Measurements from ENCODE around the gene SYF2. TPM values are rescaled to one million over a fixed set of nuclear protein-coding genes. Genes with fewer than 3 reads are reported as not detected.
"Not testable (repeated sequence)": the region's sequence is repeated elsewhere in the genome, so short reads cannot be mapped to it uniquely, and the experiment has no call there.

SYF2 gene
- total RNA-seq, 6 experiments from 2014 or later: 11.0 to 21.8 (median 16.8) TPM

DNA sequence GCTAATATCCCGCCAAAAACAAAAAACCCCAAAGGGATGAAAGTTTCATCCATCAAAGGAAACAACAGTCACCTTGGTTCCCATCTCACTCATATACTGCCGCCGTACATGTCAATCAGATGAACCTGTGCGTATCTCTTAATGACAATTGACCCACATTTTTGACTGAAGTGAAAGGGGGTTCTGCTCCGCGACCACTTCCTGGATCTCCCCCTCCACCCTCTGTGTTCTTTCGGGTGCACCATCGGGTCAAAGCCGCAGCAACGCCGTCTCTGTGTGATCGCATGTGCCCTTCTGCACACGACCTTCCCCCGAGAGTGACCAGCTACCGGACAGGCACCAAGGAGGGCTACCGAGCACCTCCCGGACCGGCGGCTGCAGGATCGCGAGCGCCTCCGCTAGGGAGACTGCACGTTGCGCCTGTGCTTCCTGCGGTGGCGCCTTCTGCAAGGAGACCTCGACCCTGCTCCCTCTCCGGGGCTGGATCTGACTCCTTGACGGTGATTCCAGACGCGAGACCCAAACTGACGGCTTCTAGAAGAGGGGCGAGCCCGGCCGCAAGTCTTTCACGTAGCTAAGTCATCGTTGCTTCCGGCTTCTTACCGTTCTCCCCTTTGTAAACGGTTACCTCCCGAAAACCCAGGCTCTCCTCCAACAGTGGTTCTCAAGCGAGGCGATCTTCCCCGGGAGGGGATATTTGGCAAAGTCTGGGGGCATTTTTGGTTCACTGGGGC lies 34.4 kb upstream of the SYF2 start:
- DNase-seq; H3K36me3 ChIP-seq; H3K27ac ChIP-seq; H3K4me1 ChIP-seq; H3K9me3 ChIP-seq; H3K27me3 ChIP-seq; intact Hi-C loops (cut with DNase I): not testable (repeated sequence)
- ATAC-seq: peak; percentile 59 to 70 (median 66)
- 4% methylated on average over 3 of the region's 45 CpGs for WGBS (ENCODE audit: insufficient coverage, low coverage, low lambda C conversion rate, missing lambda C conversion rate)
- TF ChIP-seq, protein P1, sequence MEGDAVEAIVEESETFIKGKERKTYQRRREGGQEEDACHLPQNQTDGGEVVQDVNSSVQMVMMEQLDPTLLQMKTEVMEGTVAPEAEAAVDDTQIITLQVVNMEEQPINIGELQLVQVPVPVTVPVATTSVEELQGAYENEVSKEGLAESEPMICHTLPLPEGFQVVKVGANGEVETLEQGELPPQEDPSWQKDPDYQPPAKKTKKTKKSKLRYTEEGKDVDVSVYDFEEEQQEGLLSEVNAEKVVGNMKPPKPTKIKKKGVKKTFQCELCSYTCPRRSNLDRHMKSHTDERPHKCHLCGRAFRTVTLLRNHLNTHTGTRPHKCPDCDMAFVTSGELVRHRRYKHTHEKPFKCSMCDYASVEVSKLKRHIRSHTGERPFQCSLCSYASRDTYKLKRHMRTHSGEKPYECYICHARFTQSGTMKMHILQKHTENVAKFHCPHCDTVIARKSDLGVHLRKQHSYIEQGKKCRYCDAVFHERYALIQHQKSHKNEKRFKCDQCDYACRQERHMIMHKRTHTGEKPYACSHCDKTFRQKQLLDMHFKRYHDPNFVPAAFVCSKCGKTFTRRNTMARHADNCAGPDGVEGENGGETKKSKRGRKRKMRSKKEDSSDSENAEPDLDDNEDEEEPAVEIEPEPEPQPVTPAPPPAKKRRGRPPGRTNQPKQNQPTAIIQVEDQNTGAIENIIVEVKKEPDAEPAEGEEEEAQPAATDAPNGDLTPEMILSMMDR (IDR thresholded peaks at IDR 0.05): peak in 1 of 4 donors; percentile 18
- H3K4me3 ChIP-seq: peak overlapping the region; percentile 29 to 58 (median 51)

DNA sequence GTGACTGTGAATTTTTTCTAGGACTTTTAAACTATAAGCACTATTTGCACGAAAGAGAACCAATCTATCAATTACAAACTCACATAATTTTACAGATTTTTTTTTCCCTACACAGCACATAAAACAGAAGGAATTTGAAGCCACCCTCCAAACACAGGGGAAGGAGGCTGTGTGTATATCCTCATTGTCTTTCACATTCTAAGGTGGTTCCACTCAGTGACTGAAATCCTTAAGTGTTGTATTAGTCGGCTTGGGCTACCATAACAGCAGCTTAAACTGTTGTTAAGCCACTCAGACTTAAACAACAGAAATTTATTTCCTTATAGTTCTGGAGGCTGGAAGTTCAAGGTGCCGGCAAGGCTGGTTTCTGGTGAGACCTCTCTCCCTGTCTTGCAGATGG lies 28.0 kb upstream of the SYF2 start:
- intact Hi-C loops (cut with DNase I): not testable (repeated sequence)

DNA sequence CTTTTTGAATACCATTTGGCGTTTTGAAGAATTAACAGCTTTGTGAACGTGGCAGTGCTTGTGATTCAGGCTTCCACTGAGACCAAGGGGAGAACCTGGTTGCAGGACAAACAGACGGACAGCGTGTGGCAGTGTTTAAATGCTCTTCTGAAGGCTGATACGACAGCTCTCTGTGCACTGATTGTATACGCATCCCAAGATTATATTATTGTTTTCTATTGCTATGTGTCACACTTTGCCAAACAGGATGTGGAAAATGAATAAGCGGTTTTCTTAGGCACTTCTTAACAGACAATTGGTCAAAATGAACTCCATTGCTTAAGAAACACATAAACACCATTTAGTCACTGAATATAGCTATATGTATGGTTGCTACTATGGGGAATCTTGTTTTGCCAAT lies 27.5 kb upstream of the SYF2 start:
- H3K27ac ChIP-seq; H3K27me3 ChIP-seq; H3K9me3 ChIP-seq; intact Hi-C loops (cut with DNase I); H3K4me3 ChIP-seq; DNase-seq; H3K4me1 ChIP-seq; H3K36me3 ChIP-seq: not testable (repeated sequence)
- ATAC-seq: peak; percentile 55 to 80 (median 76)
- WGBS (ENCODE audit: insufficient coverage, low coverage, low lambda C conversion rate, missing lambda C conversion rate): 72% methylated on average over 2 of the region's 7 CpGs

More for the DNA sequence above, 28.0 kb upstream of the SYF2 start:
- not testable (repeated sequence) for H3K9me3 ChIP-seq, ATAC-seq, H3K4me1 ChIP-seq, H3K36me3 ChIP-seq, H3K4me3 ChIP-seq, DNase-seq, H3K27ac ChIP-seq, H3K27me3 ChIP-seq
- 85% methylated on average over 3 of the region's 3 CpGs for WGBS (ENCODE audit: insufficient coverage, low coverage, low lambda C conversion rate, missing lambda C conversion rate)

DNA sequence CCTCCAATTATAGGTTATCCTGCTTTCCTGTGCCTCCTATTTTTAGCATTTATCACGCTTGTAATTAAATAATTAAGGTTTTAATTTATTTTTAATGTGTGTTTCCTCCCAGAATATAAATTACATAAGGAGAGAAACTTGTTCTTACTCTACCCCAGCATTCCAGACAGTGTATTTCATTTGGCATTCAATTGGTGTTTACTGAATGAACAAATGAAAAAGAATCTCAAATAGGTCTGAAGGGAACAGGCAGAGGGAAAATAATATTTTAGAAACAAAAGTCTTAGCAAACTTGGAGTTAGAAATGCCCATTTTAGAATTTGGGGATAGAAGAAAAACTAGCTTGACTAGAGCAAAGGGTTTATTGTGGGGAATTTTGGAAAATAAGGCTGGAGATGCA lies 24.9 kb upstream of the SYF2 start:
- DNase-seq (no peak), ATAC-seq (no peak)
- intact Hi-C loops (cut with DNase I): no loop called here
- Histone ChIP-seq H3K36me3 (no peaks in the 10 kb centered on the region), H3K27ac (no peak overlapping the region), H3K9me3 (no peaks in the 10 kb centered on the region), H3K4me1 (peaks cover 0 to 4% (median 0%) of the 10 kb centered on the region in 4 donors), H3K27me3 (no peaks in the 10 kb centered on the region), H3K4me3 (no peak overlapping the region)
- no peak for TF ChIP-seq POLR2A (IDR thresholded peaks at IDR 0.05)
- TF ChIP-seq, protein P1 (IDR thresholded peaks at IDR 0.05): no peak
- 67% methylated on average over 1 of the region's 1 CpG for WGBS (ENCODE audit: insufficient coverage, low coverage, low lambda C conversion rate, missing lambda C conversion rate)

DNA sequence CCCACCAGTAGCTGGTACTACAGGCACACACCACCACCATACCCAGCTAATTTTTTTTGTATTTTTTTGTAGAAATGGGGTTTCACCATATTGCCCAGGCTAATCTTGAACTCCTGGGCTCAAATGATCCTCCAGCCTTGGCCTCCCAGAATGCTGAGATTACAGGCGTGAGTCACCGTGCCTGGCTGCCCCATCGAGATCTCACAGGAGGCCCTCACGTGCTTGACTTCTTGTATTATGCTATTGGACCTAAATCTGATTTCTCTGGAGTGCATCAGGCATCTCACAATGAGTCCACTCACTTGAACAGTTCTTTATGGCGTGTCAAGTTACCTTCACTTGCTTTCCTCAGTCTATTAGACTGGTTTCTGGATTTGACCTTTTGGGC lies 24.3 kb upstream of the SYF2 start:
- H3K4me1 ChIP-seq: peaks cover 0 to 4% (median 0%) of the 10 kb centered on the region in 4 donors
- H3K27ac ChIP-seq: no peak overlapping the region
- intact Hi-C loops (cut with DNase I): no loop called here
- no peaks in the 10 kb centered on the region for H3K36me3 ChIP-seq
- TF ChIP-seq, protein P1 (IDR thresholded peaks at IDR 0.05): no peak
- no peak for TF ChIP-seq POLR2A (IDR thresholded peaks at IDR 0.05)
- WGBS (ENCODE audit: insufficient coverage, low coverage, low lambda C conversion rate, missing lambda C conversion rate): 67% methylated on average over 1 of the region's 5 CpGs
- no peaks in the 10 kb centered on the region for H3K27me3 ChIP-seq
- no peaks in the 10 kb centered on the region for H3K9me3 ChIP-seq
- ATAC-seq (no peak), DNase-seq (no peak)
- no peak overlapping the region for H3K4me3 ChIP-seq
